Colonic mucosa (tissue), 4 donors: ENCODE results near the gene POC1A. TPM values are rescaled to one million over a fixed set of nuclear protein-coding genes. Genes with fewer than 3 reads are reported as not detected.

Experiments used
- DNase-seq: peaks from one replicate; pipeline ENCODE4 v3.0.0-alpha.2; 2020
- H3K27ac ChIP-seq: fragments of 200-600 bp; one replicate; pipeline ENCODE4 v1.8.0; 2021
- H3K27me3 ChIP-seq: fragments of 200-600 bp; one replicate; pipeline ENCODE4 v1.8.0; 2021
- H3K36me3 ChIP-seq: fragments of 200-600 bp; one replicate; pipeline ENCODE4 v1.8.0; 2021
- H3K4me1 ChIP-seq: fragments of 200-600 bp; one replicate; pipeline ENCODE4 v1.8.0; 2021; ENCODE audit warnings: mild to moderate bottlenecking
- H3K4me3 ChIP-seq: fragments of 200-600 bp; one replicate; pipeline ENCODE4 v1.8.0; 2021
- H3K9ac ChIP-seq, 2 donors: one replicate each; pipeline ENCODE4 v1.7.0; 2013; ENCODE audit warnings: control low read depth in 2 of 2, low read depth in 2 of 2, low read length in 2 of 2
- H3K9me3 ChIP-seq: fragments of 200-600 bp; one replicate; pipeline ENCODE4 v1.8.0; 2021
- intact Hi-C: fragments of 100-400 bp; cut with DNase I; formaldehyde crosslinking; loops from one replicate; pipeline ENCODE4 v1.14.1; 2022
- total RNA-seq, 2 donors: library from RNA; stranded (reverse); fragmentation: NEBNext Ultra II Directional in 1 of 2; extraction: Animal tissue kit (Norgen Biotek cat#: 25700) in 1 of 2; gene quantifications; one replicate each; pipeline ENCODE4 v1.2.1, GENCODE V29; 2021
- TF ChIP-seq, protein P1 (sequence below): fragments of 200-600 bp; IDR thresholded peaks from one replicate; pipeline ENCODE4 v1.8.0; 2022; ENCODE audit warnings: antibody characterized with exemption, mild to moderate bottlenecking
- donor health status: healthy.
- donor health status: DM: no; HTN: no; CAD: no.
- donor health status: DM: no; HTN: no; CAD: no.

Gene POC1A
- total RNA-seq, 2 donors from 2014 or later, result 7.6 to 33.7 TPM

- TF ChIP-seq, protein P1, sequence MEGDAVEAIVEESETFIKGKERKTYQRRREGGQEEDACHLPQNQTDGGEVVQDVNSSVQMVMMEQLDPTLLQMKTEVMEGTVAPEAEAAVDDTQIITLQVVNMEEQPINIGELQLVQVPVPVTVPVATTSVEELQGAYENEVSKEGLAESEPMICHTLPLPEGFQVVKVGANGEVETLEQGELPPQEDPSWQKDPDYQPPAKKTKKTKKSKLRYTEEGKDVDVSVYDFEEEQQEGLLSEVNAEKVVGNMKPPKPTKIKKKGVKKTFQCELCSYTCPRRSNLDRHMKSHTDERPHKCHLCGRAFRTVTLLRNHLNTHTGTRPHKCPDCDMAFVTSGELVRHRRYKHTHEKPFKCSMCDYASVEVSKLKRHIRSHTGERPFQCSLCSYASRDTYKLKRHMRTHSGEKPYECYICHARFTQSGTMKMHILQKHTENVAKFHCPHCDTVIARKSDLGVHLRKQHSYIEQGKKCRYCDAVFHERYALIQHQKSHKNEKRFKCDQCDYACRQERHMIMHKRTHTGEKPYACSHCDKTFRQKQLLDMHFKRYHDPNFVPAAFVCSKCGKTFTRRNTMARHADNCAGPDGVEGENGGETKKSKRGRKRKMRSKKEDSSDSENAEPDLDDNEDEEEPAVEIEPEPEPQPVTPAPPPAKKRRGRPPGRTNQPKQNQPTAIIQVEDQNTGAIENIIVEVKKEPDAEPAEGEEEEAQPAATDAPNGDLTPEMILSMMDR, result no peak
- no peak overlapping the region for H3K9ac ChIP-seq
- H3K27me3 ChIP-seq, result no peaks in the 10 kb centered on the region
- no peaks in the 10 kb centered on the region for H3K9me3 ChIP-seq
- no peak overlapping the region for H3K27ac ChIP-seq
- no peaks in the 10 kb centered on the region for H3K4me1 ChIP-seq
- H3K36me3 ChIP-seq, result no peaks in the 10 kb centered on the region
- DNase-seq, result no peak
- H3K4me3 ChIP-seq, result no peak overlapping the region
- intact Hi-C loops, result loop anchor here (5.0 kb wide), 1 partner anchor 58 kb away; no protein-coding TSS in a partner anchor
Observed at GRCh38 chr3:52064561-52064960, 89.7 kb downstream of the POC1A start.

DNA sequence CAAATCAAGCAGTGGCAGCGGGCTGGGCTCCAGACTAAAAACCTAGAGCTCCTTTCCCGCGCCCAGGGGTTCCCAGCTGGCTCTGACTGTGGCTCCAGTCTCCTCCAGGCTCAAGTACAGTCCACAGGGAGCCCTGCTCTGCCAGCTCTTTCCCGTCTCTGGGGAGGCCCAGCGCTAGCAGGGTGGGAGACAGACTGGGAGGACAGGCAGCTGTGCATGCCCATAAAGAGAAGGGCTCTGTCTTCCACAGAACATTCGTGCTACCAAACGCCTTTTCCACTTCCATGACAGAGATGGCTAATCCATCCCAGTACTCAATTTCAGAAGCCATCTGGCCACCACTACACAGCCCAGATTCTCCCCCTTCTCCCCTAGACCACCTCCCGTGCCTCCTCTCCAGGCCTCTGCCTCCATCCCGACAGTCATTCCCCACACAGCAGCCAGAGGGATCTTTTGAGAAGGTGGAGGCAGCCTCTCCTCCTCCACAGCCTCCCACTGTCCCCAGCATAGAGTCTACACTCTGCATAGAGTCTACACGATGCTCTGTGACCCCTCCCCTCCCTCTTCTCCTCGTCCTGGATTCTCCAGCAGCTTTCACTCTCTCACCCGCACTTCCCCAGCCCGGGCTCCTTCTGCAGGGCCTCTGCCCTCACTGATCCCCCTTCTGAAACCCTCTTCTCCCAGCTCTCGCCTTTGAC is 91.0 kb downstream of the POC1A start:
- H3K4me3 ChIP-seq, result no peak overlapping the region
- DNase-seq, result no peak
- H3K9me3 ChIP-seq, result no peaks in the 10 kb centered on the region
- H3K4me1 ChIP-seq, result no peaks in the 10 kb centered on the region
- intact Hi-C loops, result loop anchor here (5.0 kb wide), 1 partner anchor 59 kb away; no protein-coding TSS in a partner anchor
- H3K9ac ChIP-seq, result no peak overlapping the region
- H3K36me3 ChIP-seq, result no peaks in the 10 kb centered on the region
- TF ChIP-seq, protein P1, result no peak
- H3K27ac ChIP-seq, result no peak overlapping the region
- no peaks in the 10 kb centered on the region for H3K27me3 ChIP-seq

GRCh38 chr3:52062505-52062904 is 91.7 kb downstream of the POC1A start:
- no peaks in the 10 kb centered on the region for H3K9me3 ChIP-seq
- H3K27ac ChIP-seq, result no peak overlapping the region
- no peaks in the 10 kb centered on the region for H3K4me1 ChIP-seq
- no peak overlapping the region for H3K9ac ChIP-seq
- H3K36me3 ChIP-seq, result no peaks in the 10 kb centered on the region
- no peaks in the 10 kb centered on the region for H3K27me3 ChIP-seq
- intact Hi-C loops, result loop anchor here (5.0 kb wide), 1 partner anchor 60 kb away; no protein-coding TSS in a partner anchor
- TF ChIP-seq, protein P1, result no peak
- no peak for DNase-seq
- H3K4me3 ChIP-seq, result no peak overlapping the region

DNA sequence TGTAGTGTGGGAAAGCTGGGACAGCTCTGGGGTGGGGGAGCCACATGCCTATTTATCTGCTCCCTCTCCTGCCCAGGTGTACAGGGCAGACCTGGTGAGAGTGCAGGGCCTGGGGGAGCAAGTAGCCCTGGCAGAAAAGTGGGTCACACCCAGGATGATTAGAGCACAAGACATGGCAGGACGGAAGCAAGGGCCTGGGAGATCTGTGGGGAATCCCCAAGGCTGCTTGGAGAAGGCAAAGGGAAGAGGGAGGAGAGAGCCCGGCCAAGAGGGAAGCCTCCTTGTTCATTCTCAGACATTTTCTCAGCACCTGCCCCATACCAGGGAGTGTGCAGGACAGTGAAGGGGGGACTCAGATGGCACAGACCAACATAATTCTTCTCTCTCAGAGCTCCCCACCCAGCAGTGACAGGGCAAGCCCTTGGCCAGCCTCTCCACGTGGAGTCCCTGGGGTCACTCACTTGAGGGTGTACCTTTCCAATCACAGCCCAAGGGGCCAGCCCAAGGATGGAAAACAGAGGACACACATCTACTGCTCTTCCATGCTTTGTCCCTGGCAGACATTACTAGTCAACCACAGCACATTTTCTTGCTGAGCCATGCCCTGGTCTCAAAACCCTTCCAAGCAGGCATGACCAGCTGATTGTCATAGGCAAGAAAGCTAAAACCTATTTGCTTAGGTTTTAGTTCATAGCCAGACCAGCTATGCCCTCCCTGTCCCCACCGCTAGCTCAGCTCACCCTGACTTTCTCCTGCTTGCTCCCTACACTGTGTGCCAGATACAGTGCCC is 92.9 kb downstream of the POC1A start:
- H3K27ac ChIP-seq, result no peak overlapping the region
- no peaks in the 10 kb centered on the region for H3K36me3 ChIP-seq
- TF ChIP-seq, protein P1, result no peak
- H3K4me1 ChIP-seq, result no peaks in the 10 kb centered on the region
- H3K9me3 ChIP-seq, result no peaks in the 10 kb centered on the region
- H3K9ac ChIP-seq, result no peak overlapping the region
- H3K27me3 ChIP-seq, result no peaks in the 10 kb centered on the region
- H3K4me3 ChIP-seq, result no peak overlapping the region
- intact Hi-C loops, result loop anchor here (5.0 kb wide), 1 partner anchor 61 kb away; no protein-coding TSS in a partner anchor
- DNase-seq, result no peak

DNA sequence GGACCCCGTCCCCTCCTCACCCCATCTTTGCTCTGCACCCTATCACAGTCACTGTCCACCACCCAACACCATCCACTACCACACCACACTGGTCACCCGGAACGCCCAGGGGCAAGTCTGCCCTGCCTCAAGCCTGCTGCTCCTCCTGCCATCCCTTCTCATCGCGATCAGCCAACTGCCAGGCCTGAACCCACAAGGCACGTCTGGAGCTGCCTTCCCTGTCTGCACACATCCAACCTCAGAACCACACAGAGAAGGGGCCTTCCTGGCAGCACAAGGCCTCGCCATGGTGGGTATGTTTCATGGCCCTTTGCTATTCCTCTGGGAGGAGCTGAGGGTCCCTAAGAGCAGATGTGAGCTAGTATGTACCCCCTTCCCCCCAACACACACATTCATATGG is 94.4 kb downstream of the POC1A start:
- no peaks in the 10 kb centered on the region for H3K9me3 ChIP-seq
- H3K36me3 ChIP-seq, result no peaks in the 10 kb centered on the region
- TF ChIP-seq, protein P1, result no peak
- H3K9ac ChIP-seq, result no peak overlapping the region
- intact Hi-C loops, result loop anchor here (5.0 kb wide), 1 partner anchor 63 kb away; no protein-coding TSS in a partner anchor
- peaks cover 5% of the 10 kb centered on the region for H3K4me1 ChIP-seq
- no peak overlapping the region for H3K4me3 ChIP-seq
- DNase-seq, result no peak
- no peaks in the 10 kb centered on the region for H3K27me3 ChIP-seq
- H3K27ac ChIP-seq, result no peak overlapping the region
